Stimulated activated CD8-positive, alpha-beta memory T cell treated with anti-CD3 and anti-CD28 coated beads, Interleukin-7, amount 100 ng/mL, for 4 hours (primary cell): Measurements from ENCODE around the gene SPATS2.
"Not testable (repeated sequence)": the region's sequence is repeated elsewhere in the genome, so short reads cannot be mapped to it uniquely, and the experiment has no call there.

Source experiments
- DNase-seq, 2 donors: peaks; one replicate each; pipeline ENCODE4 v3.0.0-alpha.2; 2020; ENCODE audit warnings: low read depth in 2 of 2

Gene SPATS2

DNA sequence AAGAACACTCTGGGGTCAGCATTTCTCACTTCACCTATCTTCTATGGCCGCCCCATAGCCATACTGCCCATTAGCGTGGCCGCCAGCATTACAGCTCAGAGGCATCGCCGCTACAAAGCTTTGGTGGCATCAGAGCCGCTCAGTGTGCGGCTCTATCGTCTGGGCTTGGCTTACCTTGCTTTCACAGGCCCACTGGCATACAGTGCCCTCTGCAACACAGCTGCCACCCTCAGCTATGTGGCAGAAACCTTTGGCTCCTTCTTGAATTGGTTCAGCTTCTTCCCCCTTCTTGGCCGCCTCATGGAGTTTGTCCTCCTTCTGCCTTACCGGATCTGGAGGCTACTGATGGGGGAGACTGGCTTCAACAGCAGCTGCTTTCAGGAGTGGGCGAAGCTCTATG lies 18.0 kb upstream of the SPATS2 start:
- no peak for DNase-seq

GRCh38 chr12:49352351-49352750 lies 14.9 kb upstream of the SPATS2 start:
- DNase-seq: no peak

- no peak for DNase-seq
Observed at GRCh38 chr12:49355913-49356312, 11.3 kb upstream of the SPATS2 start.

- no peak for DNase-seq
Observed at GRCh38 chr12:49357103-49357678, 10.1 kb upstream of the SPATS2 start.

DNA sequence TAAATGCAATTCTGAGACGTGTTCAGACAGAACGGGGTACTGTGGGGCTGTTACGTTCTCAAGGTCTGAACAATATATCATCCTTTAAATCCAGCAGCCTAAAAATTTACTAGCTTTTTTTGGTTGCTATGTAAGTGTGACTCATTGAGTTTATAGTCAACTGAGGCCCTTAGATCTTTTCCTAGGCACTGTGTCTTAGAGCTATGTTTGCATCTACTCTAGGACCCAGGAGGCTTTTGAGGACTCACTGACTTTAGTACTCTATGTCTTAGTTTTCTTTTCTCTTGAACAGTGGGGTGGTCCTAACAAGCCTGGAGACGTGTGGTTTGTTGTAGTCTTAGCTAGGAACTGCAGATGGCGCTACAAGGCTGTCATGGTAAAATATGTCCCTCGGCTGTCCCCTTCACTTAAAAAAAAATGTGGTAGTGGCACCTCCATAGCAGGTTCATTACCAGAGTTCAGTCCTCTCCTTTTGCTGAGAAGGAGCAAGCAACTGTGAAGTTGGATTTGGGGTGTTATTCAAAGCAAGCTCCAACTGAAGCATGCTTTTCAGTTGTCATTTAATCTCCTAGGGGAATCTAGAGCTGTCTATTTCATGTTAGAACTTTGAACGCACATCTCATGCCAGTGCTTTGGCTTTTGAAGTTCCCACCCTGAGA lies 8.7 kb upstream of the SPATS2 start:
- DNase-seq: no peak

GRCh38 chr12:49359671-49360070 lies 7.6 kb upstream of the SPATS2 start:
- DNase-seq: no peak

- no peak for DNase-seq
Observed at GRCh38 chr12:49362077-49362476, 5.2 kb upstream of the SPATS2 start.

GRCh38 chr12:49364989-49365388 lies 2.3 kb upstream of the SPATS2 start:
- no peak for DNase-seq

- DNase-seq: no peak
Observed at GRCh38 chr12:49365542-49365941, 1.7 kb upstream of the SPATS2 start.

DNA sequence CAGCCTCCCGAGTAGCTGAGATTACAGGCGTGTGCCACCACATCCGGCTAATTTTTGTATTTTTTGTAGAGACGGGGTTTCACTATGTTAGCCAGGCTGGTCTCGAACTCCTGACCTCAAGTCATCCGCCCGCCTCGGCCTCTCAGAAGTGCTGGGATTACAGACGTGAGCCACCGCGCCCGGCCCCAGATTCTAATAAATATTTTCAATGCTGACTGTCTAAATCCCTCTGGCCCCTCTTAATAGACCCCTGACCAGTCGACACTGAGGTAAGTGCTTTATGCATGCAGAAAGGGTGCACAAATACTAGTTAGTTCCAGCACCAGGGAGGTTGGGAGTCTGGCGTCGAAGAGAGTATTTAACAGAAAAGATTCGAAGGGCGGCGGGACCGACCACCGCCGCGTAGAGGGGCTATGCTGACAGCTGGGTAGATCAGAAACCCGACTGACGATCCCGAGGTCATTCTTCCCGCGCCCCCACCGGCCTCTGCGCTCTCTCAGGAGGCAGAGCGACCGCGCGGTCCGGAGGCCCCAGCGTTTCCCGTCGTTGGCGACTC lies 1.1 kb upstream of the SPATS2 start:
- DNase-seq: no peak

DNA sequence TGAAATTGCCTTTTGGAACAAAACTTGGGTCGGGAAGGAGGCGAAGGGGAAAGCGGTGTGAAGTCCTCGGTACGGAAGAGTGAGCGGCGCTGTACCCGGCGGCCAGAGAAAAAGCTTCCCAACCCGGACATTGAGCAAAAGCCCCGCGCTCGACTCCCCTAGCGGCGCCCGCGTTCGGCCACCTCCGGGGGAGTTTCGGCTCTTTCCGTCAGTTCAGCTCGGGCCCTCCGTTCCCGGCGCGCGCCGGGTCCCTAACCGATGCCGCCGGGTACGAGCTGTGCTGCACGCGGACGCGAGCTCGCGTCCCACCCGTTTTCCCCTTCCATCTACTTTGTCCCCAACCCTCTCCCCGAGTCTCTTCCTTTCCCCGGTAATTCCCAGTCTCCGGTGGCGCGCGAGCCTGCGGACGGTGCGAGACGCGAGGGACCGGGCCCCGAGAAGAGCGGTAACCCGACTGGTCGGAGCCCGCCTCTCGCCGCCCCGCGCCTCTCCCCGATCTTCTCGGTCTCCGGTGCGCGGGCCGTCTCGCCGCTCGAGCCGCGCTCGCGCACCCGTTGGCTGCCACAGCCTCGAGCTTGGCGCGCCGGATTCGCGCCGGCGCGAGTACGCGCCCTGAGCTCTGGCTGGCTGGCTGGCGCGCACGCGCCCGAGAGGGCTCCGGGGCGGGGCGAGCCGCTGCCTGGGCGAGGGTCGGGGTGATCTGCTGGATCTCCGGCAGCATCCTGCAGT lies 446 bp upstream of the SPATS2 start:
- peak; percentile 62 to 80 for DNase-seq

GRCh38 chr12:49368240-49368600 lies 958 bp downstream of the SPATS2 start:
- no peak for DNase-seq

- DNase-seq: no peak
Observed at GRCh38 chr12:49369411-49370145, 2.3 kb downstream of the SPATS2 start.

DNA sequence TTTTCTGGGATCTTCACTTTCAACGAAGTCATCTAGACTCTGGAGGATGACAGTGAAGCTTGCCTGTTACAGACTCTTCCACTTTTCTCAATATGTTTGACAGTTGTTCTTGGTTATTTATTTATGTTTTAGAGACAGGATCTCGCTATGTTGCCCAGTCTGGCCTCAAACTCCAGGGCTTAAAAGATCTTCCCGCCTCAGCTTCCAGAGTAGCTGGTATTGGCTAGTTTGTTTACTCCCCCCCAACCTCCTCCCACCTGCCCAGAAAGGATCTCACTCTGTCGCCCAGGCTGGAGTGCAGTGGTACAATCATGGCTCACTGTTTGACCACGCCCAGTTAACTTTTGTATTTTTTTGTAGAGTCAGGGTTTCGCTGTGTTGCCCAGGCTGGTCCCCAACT lies 3.3 kb downstream of the SPATS2 start:
- DNase-seq: no peak

DNA sequence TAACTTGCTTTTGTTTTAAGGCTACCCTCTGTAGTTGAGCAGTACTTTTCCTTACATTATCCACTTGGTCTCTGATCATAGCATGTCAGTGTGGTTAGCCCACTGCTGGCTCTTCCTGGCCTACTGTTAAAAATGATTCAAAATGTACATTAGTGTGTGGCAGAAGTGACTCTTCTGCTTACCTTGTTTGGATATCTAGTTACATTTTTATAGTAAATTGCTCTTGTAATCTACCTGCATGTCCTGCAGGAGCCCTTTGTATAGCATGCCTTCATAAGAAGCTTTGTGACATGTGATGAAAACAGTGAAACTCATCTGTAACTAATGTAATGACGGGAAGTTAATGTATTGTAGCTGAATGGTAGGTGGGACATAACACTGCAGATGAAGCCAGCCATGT lies 8.1 kb downstream of the SPATS2 start:
- DNase-seq: no peak

DNA sequence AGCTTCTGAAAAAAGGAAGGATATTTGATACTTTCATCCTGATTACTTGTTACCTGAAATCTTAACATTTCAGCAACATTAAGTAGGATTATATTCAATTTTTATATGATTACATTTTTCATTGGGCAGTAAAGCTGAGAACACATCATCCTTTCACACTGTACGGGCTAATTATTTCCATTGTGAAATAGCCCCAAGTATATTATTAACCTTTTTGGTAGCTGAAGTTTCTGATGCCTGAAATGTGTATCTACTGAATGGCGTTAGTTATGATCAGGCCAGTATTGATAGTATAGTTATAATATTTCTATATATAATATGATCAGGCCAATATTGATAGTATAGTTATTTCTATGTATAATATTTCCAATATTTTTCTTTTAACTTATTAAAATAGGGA lies 10.1 kb downstream of the SPATS2 start:
- DNase-seq: no peak

GRCh38 chr12:49380184-49380583 lies 12.9 kb downstream of the SPATS2 start:
- not testable (repeated sequence) for DNase-seq

- DNase-seq: peak; percentile 26 to 64
Observed at GRCh38 chr12:49388682-49389386, 21.6 kb downstream of the SPATS2 start.

DNA sequence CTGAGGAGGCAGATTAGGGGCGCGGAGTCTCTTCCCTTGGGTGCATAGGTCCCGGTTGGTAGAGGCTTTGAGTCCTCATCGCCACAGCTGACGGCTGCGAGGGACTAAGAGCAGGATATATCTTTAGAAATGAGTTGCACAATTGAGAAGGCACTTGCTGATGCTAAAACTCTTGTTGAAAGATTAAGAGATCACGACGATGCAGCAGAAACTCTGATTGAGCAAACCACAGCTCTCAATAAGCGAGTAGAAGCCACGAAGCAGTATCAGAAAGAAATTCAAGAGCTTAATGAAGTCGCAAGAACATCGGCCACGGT lies 22.1 kb downstream of the SPATS2 start:
- DNase-seq: no peak

GRCh38 chr12:49397000-49397399 lies 29.7 kb downstream of the SPATS2 start:
- DNase-seq: no peak

GRCh38 chr12:49400304-49400703 lies 33.0 kb downstream of the SPATS2 start:
- no peak for DNase-seq

- no peak for DNase-seq
Observed at GRCh38 chr12:49403971-49404450, 36.7 kb downstream of the SPATS2 start.
